GM12873 (cell line): ENCODE results near the gene TRIML2.

Experiments used
- CTCF ChIP-seq: IDR thresholded peaks from 2 replicates; pipeline ENCODE4 v1.5.1; 2012; ENCODE audit warnings: low read depth, mild to moderate bottlenecking, moderate library complexity, low read length, control low read depth; ENCODE audit not compliant: insufficient read depth; ENCODE audit errors: missing control alignments

TRIML2 gene

GRCh38 chr4:188053302-188053701, 56.1 kb downstream of the TRIML2 start:
- no peak for TF ChIP-seq CTCF

GRCh38 chr4:188046657-188047056, 62.7 kb downstream of the TRIML2 start:
- no peak for TF ChIP-seq CTCF

GRCh38 chr4:188043154-188043553, 66.2 kb downstream of the TRIML2 start:
- TF ChIP-seq CTCF = no peak

- TF ChIP-seq CTCF = no peak
Observed at GRCh38 chr4:188042191-188042590, 67.2 kb downstream of the TRIML2 start.

- TF ChIP-seq CTCF = no peak
Observed at GRCh38 chr4:188041721-188042120, 67.7 kb downstream of the TRIML2 start.
